HG03066 (cell line): Measurements from ENCODE around the gene HIC1.
A peak's percentile ranks its signal among the peaks of the same experiment; 100 is the strongest.

Experiments used
- ATAC-seq: cut with Tn5 transposase; IDR thresholded peaks from one replicate; pipeline ENCODE4 v1.9.1; 2021; ENCODE audit warnings: low read depth; ENCODE audit not compliant: unreplicated experiment

Gene HIC1

DNA sequence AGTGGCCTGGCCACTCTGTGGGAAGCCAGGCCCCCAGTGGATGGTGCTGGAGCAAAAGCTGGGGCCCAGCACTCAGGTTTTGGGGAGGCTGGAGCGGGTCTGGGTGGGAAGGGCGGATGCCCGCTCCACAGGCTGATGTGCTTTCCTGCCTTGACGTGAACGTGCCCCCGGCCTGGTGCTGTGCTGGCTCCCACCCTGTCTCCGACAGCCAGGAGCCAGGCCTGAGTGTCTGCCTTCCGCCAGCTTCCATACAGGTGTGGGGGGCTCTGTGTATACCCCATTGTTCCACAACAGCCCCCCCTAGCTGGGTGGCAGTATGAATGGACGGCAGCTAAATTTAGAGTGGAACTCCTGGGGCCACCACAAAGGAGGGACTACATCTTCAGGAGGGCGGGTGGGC, 20.0 kb downstream of the HIC1 start:
- no peak for ATAC-seq

DNA sequence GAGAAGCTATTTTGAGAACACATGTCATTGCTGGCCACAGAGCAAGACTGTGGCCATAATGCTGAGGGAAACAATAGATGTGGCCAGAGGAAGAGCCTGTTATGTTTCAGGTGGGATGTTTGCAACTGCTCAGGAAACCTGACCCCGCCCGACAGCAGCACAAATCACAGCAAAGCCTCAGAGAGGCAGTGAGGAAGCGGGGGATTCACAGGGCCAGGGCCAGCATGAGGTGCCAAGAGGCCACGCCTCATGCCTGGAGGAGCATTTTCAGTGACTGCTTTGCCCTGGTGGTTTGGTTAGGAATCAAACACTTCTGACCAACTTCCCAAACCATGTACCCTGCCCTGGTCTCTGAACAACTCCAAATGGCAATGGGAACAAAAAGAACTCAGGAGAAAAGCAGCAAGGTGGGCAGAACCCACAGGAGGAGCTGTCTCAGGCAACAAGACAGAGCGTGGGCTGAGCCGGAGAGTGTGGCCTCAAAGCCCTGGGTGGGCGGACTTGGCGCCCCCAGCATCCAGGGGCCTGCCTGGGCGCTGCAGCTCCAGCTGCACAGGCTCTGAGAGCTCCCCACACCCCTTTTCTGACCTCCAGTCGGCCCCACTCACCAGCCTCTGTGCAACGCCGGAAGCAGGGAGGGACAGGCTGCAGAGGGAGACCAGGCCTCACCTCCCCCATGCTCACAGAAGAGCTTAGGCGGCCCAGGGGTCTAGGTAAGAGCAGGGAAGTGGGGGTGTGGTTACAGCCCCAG, 20.6 kb downstream of the HIC1 start:
- ATAC-seq = no peak

DNA sequence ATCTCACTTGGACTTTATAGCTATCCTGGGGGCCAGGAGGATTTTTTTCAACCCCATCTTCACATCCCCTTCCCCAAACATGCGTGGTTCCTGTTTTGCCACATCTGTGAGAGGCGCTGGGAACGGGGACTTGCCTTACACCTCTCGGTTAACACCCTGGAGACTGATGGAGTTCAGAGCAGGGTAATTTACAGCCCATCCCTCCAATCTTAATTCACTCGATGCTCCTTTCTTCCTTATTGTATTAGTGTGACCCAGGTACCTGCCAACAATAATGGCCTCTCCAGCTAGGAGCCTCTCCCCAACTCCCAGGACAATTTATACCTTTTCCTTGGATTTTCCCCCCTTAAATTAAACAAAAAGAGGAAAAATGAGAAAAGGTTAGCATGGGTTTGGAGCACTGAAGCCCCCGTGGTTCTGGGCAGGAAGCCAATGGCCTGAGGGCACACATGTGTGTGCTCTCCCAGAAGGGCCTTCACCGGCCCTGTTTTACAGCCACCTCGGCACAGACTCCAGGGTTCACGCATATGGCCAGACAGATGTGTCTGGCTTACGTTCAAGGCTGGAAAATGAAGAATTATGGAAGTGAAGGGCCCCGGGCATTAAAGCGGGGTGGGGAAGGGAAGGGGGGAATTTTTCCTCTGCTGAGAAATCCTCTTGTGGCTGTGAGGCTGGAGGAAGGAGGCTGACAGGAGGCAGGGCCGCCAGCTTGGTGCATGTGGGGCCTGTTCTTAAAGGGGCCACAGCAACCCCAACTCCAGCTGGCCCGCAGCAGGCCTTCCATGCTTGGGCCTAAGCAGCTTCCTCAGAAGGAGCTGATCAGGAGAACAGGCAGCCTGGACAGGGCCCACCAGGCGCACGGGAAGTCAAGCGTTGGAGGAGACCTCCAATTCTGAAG, 21.4 kb downstream of the HIC1 start:
- ATAC-seq = no peak

DNA sequence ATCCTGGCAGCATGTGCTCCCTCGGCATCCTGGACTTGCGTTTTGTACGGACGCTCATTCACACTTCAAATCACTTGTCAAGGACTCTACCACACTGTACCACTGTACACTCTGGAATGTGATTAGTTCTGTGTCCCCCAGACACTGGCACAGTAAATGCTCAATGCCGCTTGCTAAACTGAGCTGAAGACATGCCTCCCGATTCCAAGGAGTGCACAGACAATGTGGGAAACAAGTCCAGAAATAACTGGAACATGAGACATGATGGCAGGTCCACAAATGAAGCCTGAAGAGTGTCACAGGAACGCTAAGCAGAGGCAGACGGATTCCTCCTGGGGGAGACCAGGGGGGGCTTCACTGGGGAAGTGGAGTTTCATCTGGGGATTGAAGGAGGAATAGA, 22.1 kb downstream of the HIC1 start:
- no peak for ATAC-seq

DNA sequence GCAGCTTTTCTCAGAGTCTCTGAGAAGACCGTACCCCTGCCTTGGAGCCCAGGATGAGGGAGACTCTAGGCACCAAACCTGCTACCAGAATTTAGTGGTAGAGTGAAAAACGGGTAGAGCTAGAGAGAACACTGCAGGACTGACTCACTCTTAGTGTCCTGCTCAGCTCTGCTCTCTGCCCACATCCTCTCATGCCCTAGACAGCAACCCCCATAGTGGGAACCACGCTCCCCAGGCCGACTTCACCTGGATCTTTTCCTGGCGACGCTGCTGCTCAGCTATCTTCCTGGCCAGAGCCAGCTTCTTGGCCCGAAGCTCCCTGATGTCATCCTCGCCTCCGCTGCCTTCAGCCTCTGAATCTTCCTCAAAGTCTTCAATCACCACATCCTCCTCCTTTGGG, 26.7 kb downstream of the HIC1 start:
- no peak for ATAC-seq

DNA sequence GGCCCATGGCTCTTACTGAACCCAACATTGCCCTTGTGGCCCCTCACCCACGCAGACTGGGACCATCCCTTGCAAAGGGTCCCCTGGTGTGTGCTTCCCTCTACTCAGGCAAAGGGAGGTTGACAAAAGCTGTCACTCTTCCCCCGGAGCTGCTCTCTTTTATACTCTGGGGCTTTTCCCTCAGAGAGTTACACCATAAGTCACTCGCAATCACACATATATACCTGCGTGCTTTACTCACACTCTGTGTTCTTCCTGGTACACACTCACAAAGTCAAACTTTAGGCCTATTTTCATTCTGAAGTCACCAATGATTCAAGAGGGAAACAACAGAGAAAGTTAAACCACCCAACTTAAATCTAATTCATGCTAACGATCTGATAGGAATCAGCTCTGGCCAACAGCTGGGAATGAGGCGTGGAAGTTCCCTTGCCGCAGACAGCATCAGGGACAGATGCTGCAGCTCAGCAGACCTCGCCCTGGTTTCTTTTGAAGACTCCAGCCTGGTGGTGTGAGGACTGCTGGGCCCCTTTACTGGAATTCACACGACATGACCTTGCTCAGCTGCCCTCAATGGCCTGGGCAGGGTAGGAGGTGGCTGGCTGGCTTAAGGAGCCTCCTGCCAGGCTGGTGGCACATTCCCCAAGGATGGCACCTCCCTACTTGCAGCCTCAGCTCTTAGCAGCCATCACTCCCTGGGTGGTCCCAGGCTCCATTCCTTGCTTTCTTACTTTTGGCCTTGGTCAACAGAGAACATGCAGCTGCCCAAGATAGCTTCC, 27.3 kb downstream of the HIC1 start:
- no peak for ATAC-seq

DNA sequence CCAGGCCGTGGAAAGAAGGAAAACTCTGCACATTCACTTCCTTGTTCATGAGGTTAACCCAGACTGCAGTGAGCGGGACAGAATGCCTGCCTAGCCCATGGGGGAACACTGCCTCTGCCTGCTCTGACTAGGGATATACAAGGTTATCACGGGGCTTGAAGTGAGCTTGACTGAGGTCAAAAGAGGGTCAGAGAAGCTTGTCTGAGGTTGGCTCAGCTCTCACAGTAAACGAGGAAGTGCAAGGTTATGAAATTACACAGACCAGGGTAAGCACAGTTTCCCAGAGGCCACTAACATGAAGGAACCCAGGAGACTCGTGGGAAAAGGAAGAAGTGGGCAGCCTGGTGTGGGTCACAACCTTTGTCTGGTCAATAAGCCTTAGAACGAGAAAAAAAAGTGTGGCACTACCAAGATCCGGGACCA, 28.7 kb downstream of the HIC1 start:
- ATAC-seq = peak; percentile 43

DNA sequence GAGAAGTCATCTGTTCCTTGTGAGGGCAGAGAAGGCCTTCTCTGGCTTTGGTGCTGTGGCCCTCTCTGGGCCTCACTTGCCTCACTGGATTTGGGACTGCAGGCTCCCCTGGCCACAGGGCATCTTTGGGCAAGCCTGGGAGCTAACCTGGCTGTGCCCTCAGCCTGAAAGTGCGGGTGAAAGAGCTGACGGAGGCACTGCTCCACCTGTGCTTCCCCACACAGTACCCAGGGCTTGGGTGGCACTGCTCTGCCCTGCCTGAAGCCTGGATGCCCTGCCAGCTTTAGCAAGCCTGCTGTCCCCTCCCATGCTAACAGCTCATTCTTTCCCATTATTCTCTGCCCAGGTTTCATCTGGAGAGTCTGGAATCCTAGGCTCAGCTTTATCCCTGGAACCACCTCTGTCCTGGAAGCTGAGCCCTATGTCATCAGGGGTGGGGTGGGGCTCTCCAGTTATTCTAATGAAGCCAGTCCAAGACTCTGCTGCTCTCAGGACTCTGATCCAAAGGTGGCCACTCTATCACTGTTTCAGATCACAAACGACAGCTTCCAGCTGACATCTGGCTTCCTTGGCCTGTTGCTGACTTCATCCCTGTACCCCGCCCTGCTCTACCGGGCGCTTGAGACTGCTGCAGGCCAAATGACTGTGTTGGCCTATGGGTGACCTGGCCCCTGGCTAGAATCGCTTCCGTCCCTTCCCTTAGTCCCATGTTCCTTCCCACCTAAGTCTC, 29.3 kb downstream of the HIC1 start:
- no peak for ATAC-seq

DNA sequence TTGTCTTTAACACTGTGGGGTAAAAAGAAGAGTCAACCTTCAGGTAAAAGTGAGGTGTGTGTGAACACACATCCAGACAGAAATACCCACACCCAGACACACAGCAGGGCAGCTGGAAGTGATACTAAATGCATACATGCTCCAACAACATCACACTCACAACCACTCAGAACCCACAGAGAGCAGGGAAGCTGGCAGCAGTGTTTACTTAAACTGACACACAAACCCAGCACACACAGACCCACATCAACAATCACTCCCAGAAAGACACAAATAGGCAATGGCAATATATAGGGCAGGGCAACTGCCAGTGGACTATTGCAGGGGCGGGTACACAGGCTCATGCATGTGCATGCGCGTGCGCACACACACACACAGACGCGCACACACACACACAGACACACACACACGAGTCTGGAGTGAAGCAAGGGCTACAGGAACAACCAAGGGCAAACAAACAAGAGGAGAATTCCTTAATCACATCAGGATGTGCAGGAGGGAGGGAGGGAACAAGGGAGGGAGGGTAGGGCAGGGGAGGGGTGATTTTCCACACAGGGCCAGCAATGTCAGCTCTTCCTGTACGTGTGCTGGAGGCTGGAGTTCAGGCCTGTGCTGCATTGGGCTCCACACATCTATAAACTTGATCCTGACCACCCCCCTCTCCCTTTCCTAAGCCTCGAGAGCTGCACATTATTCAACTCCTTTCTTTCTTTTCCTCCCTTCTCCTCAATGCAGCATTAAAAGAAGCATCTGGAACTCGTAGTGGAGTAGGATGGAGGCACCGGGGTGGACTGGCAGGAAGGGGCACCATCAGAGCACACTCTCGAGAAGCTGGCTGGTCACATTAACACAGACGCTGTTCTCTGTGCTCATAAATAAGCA, 30.1 kb downstream of the HIC1 start:
- no peak for ATAC-seq

DNA sequence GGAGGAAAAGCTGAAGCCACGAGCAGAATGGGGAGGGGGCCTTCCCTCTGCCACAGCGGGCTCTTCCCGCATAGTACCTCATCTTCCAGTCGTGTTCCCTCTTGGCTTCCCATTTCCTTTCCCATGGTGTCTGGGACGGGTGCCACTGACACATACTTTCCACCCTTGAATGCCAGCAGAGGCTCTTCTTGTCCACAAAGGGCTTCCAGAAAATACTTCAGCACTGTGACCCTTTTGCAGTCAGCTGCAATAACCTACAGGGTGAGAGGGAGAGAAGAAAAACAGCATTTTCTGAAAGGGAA, 30.7 kb downstream of the HIC1 start:
- no peak for ATAC-seq

DNA sequence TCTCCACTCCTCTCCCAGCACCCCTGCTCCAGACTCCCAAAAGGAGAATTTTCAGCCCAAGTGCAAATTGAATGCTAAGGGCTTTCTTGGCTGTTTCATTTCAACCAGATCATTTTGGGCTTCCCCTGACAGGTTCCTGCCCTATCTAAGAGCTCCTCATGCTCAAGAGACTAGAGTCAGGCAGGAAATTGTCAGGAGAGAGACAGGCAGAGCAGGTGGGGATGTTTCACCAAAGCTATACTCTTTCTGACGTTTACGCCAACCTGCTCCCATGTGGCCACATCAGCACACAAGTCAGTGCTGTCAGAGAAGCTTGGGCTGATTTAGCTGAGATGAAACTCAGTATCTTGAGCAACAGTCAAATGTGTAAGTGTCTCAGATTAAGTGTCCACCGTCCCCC, 31.4 kb downstream of the HIC1 start:
- ATAC-seq = no peak

DNA sequence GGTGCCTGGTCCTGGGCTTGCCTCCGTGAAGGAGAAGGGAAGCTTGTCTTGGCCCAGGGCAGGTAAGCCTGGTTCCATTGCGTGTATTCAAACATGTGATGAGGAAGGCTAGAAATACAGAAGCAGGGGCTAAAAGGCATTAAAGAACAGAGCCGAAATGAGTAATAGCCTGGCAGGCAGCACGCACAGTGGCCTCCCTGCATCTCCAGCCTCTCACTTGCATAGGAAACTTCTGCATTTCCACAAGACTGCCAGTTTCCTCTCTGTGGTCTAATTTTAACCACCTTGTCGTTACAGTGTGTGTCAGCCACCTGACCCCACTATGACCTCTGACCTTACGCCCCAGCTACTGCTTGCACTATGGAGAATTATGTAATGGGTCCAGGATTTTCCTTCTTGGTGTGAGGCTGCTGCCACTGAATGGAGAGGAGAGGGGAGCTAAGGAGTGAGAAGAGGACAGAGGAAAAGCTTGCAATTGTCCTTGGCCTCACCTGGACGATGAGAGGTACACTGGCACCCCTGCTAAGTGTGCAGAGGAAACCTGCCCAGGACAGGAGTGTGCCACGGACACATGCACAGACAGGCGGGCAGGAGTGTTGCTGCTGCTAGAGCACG, 32.8 kb downstream of the HIC1 start:
- ATAC-seq = peak; percentile 48

DNA sequence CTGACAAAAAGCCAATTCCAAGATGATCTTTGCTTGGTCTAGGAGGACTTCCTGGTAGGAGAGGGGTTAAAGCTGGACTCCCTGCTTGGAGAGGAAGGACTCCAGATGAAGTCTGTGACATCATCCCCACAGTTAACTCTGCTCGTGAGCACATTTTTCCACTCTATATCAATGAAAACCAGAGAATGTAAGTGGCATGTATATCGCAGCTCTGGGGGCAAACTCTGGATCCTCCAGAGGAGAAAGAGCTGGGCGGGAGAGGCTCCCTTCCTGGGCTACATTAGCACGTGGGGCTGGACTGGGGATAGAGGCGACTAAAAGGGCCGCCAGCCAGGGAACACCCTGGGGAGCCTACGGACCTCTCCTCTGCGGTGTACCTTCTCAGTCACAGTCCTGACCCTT, 34.1 kb downstream of the HIC1 start:
- peak; percentile 3 for ATAC-seq

DNA sequence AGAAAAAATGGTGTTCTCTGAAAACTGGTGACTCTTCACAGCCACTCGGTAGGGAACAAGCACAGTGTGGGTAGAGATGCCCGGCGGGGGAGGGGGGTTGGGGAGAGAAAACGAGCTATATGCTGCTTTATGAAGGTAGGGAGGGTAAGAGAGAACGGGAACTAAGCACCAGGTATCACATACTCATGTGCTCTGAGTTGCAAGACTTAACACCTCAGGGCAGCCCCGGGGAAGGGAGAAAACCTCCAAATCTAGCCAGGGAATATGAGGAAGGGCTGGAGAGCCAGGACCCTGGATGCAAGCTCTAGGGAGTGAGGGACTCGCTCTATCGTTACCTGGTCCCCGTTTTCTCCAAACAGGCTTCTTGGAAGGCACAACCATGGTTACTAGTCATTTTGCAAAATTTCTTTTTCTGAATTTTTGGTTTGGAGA, 35.3 kb downstream of the HIC1 start:
- ATAC-seq = no peak

DNA sequence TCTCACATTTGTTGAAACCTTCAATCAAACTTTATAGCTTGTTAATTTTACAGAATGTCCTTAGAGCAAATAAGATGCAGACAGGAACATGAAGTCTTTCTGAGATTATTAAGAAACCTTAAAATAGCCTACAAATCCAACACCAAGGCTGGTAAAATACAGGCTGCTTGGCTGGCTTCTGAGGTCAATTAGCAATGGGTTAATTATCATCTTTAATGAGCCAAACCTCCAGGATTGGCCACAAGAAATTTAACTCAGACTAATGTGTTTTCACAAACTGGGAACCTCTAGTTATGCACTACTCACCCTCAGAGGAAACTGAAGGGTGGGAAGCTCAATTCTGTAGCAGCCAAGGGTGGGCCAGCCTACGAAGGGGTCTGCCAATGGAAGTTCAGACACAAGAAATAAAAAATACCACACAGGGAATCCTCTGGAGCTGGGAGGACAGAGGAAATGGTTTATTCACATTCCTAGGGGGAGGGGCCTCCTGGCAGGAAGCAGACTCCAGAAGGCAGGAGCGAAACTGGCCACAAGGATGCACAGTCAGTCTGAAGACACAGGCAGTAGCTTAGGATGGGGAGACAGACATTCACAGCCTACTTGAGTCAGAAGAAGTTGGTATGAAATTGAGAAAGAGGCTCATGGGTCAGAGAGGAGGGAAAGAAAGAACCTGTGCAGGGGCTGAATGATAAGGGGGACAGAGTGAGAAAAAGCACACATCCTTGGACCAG, 36.1 kb downstream of the HIC1 start:
- no peak for ATAC-seq

DNA sequence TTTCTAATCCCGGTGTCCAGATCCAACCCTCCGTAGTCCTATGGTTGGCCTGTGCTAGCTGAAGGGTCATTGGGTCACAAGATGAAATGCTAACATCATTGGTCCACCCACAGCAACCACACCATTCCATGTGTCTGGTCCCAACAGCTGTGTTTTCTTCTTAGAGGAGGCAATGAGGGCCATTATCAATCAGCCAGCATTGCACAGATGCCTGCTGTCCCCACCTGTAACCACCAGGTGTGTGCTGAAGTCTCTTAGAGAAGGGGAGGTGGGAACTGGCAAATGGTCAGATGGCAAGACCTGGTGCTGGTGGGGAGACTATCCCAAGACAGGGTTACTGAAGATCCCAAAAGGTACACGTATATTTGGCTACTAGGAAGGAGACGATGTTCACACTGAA, 37.4 kb downstream of the HIC1 start:
- ATAC-seq = no peak

DNA sequence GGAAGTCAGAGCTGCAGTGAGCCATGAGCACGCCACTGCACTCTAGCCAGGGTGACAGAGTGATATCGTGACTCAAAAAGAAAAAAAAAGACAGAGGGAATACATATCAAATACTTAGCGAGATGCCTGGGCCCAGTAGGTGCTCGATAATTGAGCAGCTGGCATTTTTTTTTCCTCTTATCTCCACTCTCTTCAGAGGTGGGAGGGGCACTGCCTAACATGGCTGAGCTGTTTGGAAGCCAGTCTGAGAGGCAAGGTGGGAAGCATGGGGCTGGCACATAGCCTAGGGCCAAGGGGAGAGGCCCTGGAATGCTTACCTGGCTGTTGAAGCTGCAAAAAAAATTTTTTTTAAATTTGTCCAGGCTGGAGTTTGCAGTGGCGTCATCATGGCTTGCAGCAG, 38.4 kb downstream of the HIC1 start:
- no peak for ATAC-seq

DNA sequence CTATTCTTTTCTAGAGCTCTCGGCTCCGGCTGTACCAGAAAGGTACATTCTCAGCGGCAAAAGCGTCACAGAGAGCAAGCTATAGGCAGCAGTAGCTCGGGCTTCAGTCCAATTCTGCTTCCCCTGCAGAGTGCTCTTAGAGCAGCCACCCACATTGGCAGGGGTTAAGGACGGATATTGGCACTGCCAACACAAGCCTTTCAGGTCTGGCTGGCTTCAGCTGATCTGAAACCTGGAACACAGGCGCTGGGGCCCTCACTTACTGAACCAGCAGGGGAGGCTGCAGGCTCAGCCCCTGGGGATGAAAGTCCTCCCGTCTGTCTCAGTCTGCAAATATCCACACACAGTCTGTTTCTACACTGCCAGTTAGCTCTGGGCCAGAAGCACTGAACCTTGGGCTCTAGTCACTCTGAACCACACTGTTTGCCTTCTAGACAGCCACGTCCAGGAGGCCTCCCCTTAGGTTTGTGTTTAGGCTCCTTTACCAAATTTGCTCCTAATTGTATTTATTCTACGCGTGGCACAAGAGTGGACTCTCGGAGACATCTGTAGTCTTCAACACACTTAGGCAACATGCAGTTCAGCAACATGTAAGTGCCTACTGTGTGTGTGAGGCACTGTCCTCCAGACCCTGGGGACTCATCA, 40.1 kb downstream of the HIC1 start:
- ATAC-seq = no peak
